SK-N-SH (cell line): Measurements from ENCODE around the gene TTC28. TPM values are rescaled to one million over a fixed set of nuclear protein-coding genes. Genes with fewer than 3 reads are reported as not detected.

Experiments
- CTCF ChIA-PET: fragments of 300-600, 350-600 bp; formaldehyde crosslinking; extraction: SDS; loops from one replicate; lab custom pipeline; 2021; lab: Yijun Ruan, JAX
- POLR2A ChIA-PET: fragments of 350-600 bp; sonication (Branson Sonifier 250); formaldehyde crosslinking; extraction: SDS; loops from one replicate; lab custom pipeline; 2020; ENCODE audit warnings: antibody characterized with exemption, inconsistent platforms; lab: Yijun Ruan, JAX
- DNase-seq: peaks from one replicate; pipeline ENCODE4 v3.0.0; 2012
- H2AFZ ChIP-seq: fragments of 200-600 bp; sonication (generic); 2 replicates; pipeline ENCODE4 v1.8.1; 2016; ENCODE audit warnings: antibody characterized with exemption, mild to moderate bottlenecking, low read depth
- H3F3A ChIP-seq: fragments of 200-600 bp; sonication (generic); replicated peaks from 2 replicates; pipeline ENCODE3; 2016; ENCODE audit warnings: antibody characterized with exemption, mild to moderate bottlenecking; ENCODE audit not compliant: insufficient read depth
- H3K27ac ChIP-seq, 2 experiments: fragments of 200-500 bp in 1 of 2; fragments of 200-600 bp in 1 of 2; sonication (Bioruptor generic) in 1 of 2; sonication (generic), shearing (Covaris generic) in 1 of 2; 2 replicates each; pipeline versions ENCODE4 v1.5.1 to v1.6.1; 2014 to 2016; ENCODE audit warnings: low read depth in 2 of 2, inconsistent platforms in 1 of 2, low read length in 1 of 2, mild to moderate bottlenecking in 1 of 2, mixed read lengths in 1 of 2
- H3K27me3 ChIP-seq: fragments of 200-600 bp; sonication (generic), shearing (Covaris generic); 2 replicates; pipeline ENCODE4 v1.6.1; 2016; ENCODE audit warnings: mixed run types; ENCODE audit not compliant: insufficient read depth
- H3K36me3 ChIP-seq, 2 experiments: fragments of 200-500 bp in 1 of 2; fragments of 200-600 bp in 1 of 2; sonication (Bioruptor generic) in 1 of 2; sonication (generic) in 1 of 2; replicated peaks in 1 of 2; 2 replicates each; pipeline versions ENCODE3 to v1.5.1; 2014 to 2016; ENCODE audit warnings: low read length in 1 of 2, mild to moderate bottlenecking in 1 of 2; ENCODE audit not compliant: insufficient read depth in 2 of 2, control insufficient read depth in 1 of 2
- H3K4me1 ChIP-seq, 2 experiments: fragments of 200-500 bp in 1 of 2; fragments of 200-600 bp in 1 of 2; sonication (Bioruptor generic) in 1 of 2; sonication (generic), shearing (Covaris generic) in 1 of 2; 2 replicates each; pipeline versions ENCODE4 v1.5.1 to v1.6.1; 2014 to 2016; ENCODE audit warnings: low read depth in 1 of 2, low read length in 1 of 2, mixed run types in 1 of 2; ENCODE audit not compliant: insufficient read depth in 2 of 2, control insufficient read depth in 1 of 2
- H3K4me2 ChIP-seq: fragments of 200-600 bp; sonication (generic), shearing (Covaris generic); 2 replicates; pipeline ENCODE4 v1.6.1; 2017; ENCODE audit warnings: mixed run types
- H3K4me3 ChIP-seq, 2 experiments: fragments of 200-500 bp in 1 of 2; fragments of 200-600 bp in 1 of 2; sonication (Bioruptor generic) in 1 of 2; sonication (generic), shearing (Covaris generic) in 1 of 2; 2 replicates each; pipeline versions ENCODE4 v1.5.1 to v1.8.1; 2014 to 2016; ENCODE audit warnings: low read depth in 2 of 2, inconsistent platforms in 1 of 2, low read length in 1 of 2, mild to moderate bottlenecking in 1 of 2, mixed read lengths in 1 of 2, moderate library complexity in 1 of 2
- H3K79me2 ChIP-seq: fragments of 200-600 bp; sonication (generic); 2 replicates; pipeline ENCODE4 v1.8.1; 2017; ENCODE audit warnings: mild to moderate bottlenecking; ENCODE audit not compliant: insufficient read depth
- H3K9ac ChIP-seq: fragments of 200-600 bp; sonication (generic); 2 replicates; pipeline ENCODE4 v1.6.1; 2017; ENCODE audit warnings: mixed run types
- H3K9me2 ChIP-seq: fragments of 200-600 bp; sonication (generic); 2 replicates; pipeline ENCODE4 v1.6.1; 2017; ENCODE audit warnings: mixed run types
- H3K9me3 ChIP-seq: fragments of 200-600 bp; sonication (generic); 2 replicates; pipeline ENCODE4 v1.6.1; 2017; ENCODE audit warnings: mixed run types, mild to moderate bottlenecking, moderate library complexity
- H4K20me1 ChIP-seq: fragments of 200-600 bp; sonication (generic); 2 replicates; pipeline ENCODE4 v1.6.1; 2017; ENCODE audit warnings: mild to moderate bottlenecking, mixed run types; ENCODE audit not compliant: insufficient read depth
- CHD2 ChIP-seq: fragments of 150-350 bp; IDR thresholded peaks from 2 replicates; pipeline ENCODE4 v1.6.1; 2018; ENCODE audit warnings: low read length; ENCODE audit not compliant: partially characterized antibody
- CTCF ChIP-seq: fragments of 200-600 bp; sonication (generic); IDR thresholded peaks from 2 replicates; pipeline ENCODE4 v1.6.1; 2017; ENCODE audit warnings: antibody characterized with exemption, mild to moderate bottlenecking, moderate library complexity
- ELF1 ChIP-seq: IDR thresholded peaks from 2 replicates; pipeline ENCODE4 v1.4.0; 2012
- FOXJ3 ChIP-seq: sonication (generic); formaldehyde crosslinking; IDR thresholded peaks from 2 replicates; pipeline ENCODE4 v1.5.1; 2020; ENCODE audit warnings: mild to moderate bottlenecking, missing genetic modification reagents
- GATA2 ChIP-seq: sonication (generic); formaldehyde crosslinking; IDR thresholded peaks from 2 replicates; pipeline ENCODE4 v1.5.0; 2020; ENCODE audit warnings: mild to moderate bottlenecking, missing genetic modification reagents
- IRF3 ChIP-seq: fragments of 150-350 bp; IDR thresholded peaks from 2 replicates; pipeline ENCODE4 v1.6.1; 2016; ENCODE audit warnings: mild to moderate bottlenecking, low read depth, low read length
- MAX ChIP-seq: IDR thresholded peaks from 2 replicates; pipeline ENCODE4 v1.4.0; 2012; ENCODE audit warnings: low read depth
- NFIC ChIP-seq: IDR thresholded peaks from 2 replicates; pipeline ENCODE4 v1.4.0; 2012; ENCODE audit warnings: borderline replicate concordance
- NRF1 ChIP-seq: IDR thresholded peaks from 2 replicates; pipeline ENCODE4 v1.6.1; 2012; ENCODE audit warnings: low read depth, mild to moderate bottlenecking, low read length
- RAD21 ChIP-seq: IDR thresholded peaks from 2 replicates; pipeline ENCODE4 v1.6.1; 2012; ENCODE audit warnings: mild to moderate bottlenecking, low read length
- RFX5 ChIP-seq: IDR thresholded peaks from 2 replicates; pipeline ENCODE4 v1.6.1; 2012; ENCODE audit warnings: mild to moderate bottlenecking, improper control_type of control experiment, low read length
- RXRA ChIP-seq: IDR thresholded peaks from 2 replicates; pipeline ENCODE4 v1.4.0; 2012; ENCODE audit warnings: low read depth, mild to moderate bottlenecking, borderline replicate concordance
- SIN3A ChIP-seq: IDR thresholded peaks from 2 replicates; pipeline ENCODE4 v1.6.1; 2012; ENCODE audit warnings: low read depth, mild to moderate bottlenecking, low read length, moderate library complexity, borderline replicate concordance
- TAF1 ChIP-seq: IDR thresholded peaks from 2 replicates; pipeline ENCODE4 v1.6.1; 2012; ENCODE audit warnings: low read depth, mild to moderate bottlenecking, low read length, moderate library complexity, borderline replicate concordance
- TCF12 ChIP-seq: IDR thresholded peaks from 2 replicates; pipeline ENCODE4 v1.4.0; 2012
- USF2 ChIP-seq: fragments of 150-350 bp; IDR thresholded peaks from 2 replicates; pipeline ENCODE4 v1.6.1; 2017; ENCODE audit warnings: antibody characterized with exemption, low read length, low read depth, borderline replicate concordance
- YY1 ChIP-seq: IDR thresholded peaks from 2 replicates; pipeline ENCODE4 v1.4.0; 2012; ENCODE audit warnings: low read depth, mild to moderate bottlenecking
- ZBTB33 ChIP-seq: IDR thresholded peaks from 2 replicates; pipeline ENCODE4 v1.4.0; 2012; ENCODE audit warnings: low read depth, borderline replicate concordance
- WGBS: methylation state at CpG from one replicate; pipeline ENCODE4 v1.1.6; 2017; ENCODE audit warnings: low lambda C conversion rate; 5-methylcytosine and 5-hydroxymethylcytosine counted together
- polyA plus RNA-seq, 3 experiments: library from polyadenylated mRNA; depleted of rRNA; stranded (reverse); fragments of >200 nt; gene quantifications; 2 replicates each; pipeline ENCODE4 v1.2.3, GENCODE V29; 2012
- TF ChIP-seq, protein P1 (sequence below): IDR thresholded peaks from 2 replicates; pipeline ENCODE4; 2012
- TF ChIP-seq, protein P2 (sequence below): IDR thresholded peaks from 2 replicates; pipeline ENCODE4 v1.4.0; 2012; ENCODE audit warnings: low read depth, borderline replicate concordance

Gene TTC28
- polyA plus RNA-seq, 1 of the 3 experiments (the other 2 are of a cell fraction): 5.9 TPM

DNA sequence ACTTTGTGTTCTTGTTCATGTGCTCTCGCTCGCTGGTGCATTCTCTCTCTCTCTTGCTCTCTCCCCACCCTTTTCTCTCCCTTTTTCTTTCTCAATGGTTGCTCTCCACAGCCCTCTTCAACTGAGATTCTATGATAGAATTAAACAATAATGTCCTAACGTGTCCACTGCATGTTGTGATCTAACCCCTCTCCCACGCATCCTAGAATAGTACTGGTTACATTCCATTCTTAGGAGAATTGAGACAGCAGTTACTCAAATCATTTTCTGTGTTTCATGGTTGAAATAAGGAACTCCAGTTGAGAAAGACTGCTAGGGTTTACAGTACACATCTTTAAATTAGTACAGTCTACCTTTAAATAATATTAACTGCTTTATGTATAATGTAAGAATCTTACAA lies 442.5 kb downstream of the TTC28 start:
- ChIA-PET POLR2A (no interaction called here), CTCF (no interaction called here)
- no peak overlapping the region for H3K27ac ChIP-seq
- H3K4me1 ChIP-seq: peaks cover 0 to 5% of the 10 kb centered on the region in 2 experiments; a peak in 3 of 4 replicates
- no peak overlapping the region for H3K4me3 ChIP-seq
- H3K27me3 ChIP-seq: no peaks in the 10 kb centered on the region
- no peak overlapping the region for H3K9ac ChIP-seq
- TF ChIP-seq, protein P1, sequence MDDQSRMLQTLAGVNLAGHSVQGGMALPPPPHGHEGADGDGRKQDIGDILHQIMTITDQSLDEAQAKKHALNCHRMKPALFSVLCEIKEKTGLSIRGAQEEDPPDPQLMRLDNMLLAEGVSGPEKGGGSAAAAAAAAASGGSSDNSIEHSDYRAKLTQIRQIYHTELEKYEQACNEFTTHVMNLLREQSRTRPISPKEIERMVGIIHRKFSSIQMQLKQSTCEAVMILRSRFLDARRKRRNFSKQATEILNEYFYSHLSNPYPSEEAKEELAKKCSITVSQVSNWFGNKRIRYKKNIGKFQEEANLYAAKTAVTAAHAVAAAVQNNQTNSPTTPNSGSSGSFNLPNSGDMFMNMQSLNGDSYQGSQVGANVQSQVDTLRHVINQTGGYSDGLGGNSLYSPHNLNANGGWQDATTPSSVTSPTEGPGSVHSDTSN: no peak
- TF ChIP-seq CTCF (no peak), MAX (no peak), NFIC (no peak), GATA2 (CRISPR knock-in tag) (no peak), ELF1 (no peak), NRF1 (no peak), RFX5 (no peak), SIN3A (no peak), RAD21 (no peak), RXRA (no peak), YY1 (no peak), USF2 (no peak), IRF3 (no peak), FOXJ3 (no peak), CHD2 (no peak), TCF12 (no peak), TAF1 (no peak), ZBTB33 (no peak)
- TF ChIP-seq, protein P2, sequence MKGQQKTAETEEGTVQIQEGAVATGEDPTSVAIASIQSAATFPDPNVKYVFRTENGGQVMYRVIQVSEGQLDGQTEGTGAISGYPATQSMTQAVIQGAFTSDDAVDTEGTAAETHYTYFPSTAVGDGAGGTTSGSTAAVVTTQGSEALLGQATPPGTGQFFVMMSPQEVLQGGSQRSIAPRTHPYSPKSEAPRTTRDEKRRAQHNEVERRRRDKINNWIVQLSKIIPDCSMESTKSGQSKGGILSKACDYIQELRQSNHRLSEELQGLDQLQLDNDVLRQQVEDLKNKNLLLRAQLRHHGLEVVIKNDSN: no peak
- H4K20me1 ChIP-seq: no peaks in the 10 kb centered on the region
- H3K36me3 ChIP-seq: no peaks in the 10 kb centered on the region
- H3F3A ChIP-seq: no peaks in the 10 kb centered on the region
- H3K79me2 ChIP-seq: no peaks in the 10 kb centered on the region
- no peak for DNase-seq
- no peak overlapping the region for H2AFZ ChIP-seq
- WGBS: 91% methylated on average over 4 of the region's 4 CpGs
- no peak overlapping the region for H3K4me2 ChIP-seq
- H3K9me2 ChIP-seq: no peaks in the 10 kb centered on the region
- H3K9me3 ChIP-seq: no peaks in the 10 kb centered on the region
